ENCODE data around the gene TTLL7.

- TF ChIP-seq POLR2AphosphoS5 (IDR thresholded peaks at IDR 0.05; ENCODE audit: insufficient read depth in 1 of 2, low read depth in 1 of 2) (no peak), CTCF (IDR thresholded peaks at IDR 0.05) (no peak)
These were observed 28.8 kb downstream of the TTLL7 start for GRCh38 chr1:83970114-83970513.

Measured in vagina (tissue), 2 donors.